Measurements from ENCODE around the gene ASTN1. TPM values are rescaled to one million over a fixed set of nuclear protein-coding genes. Genes with fewer than 3 reads are reported as not detected.

The ASTN1 gene
- total RNA-seq, 1 donor from 2014 or later: 3.7 TPM

- Histone ChIP-seq H3K27me3 (ENCODE audit: control insufficient read depth in 3 of 3, insufficient read depth in 3 of 3, low read length in 3 of 3) (peaks cover 27 to 34% (median 32%) of the 10 kb centered on the region in 3 donors), H3K4me1 (ENCODE audit: control insufficient read depth in 3 of 3, insufficient read depth in 3 of 3, low read length in 3 of 3) (peaks cover 0 to 4% (median 2%) of the 10 kb centered on the region in 3 donors), H3K9ac (ENCODE audit: low read depth in 1 of 3, low read length in 3 of 3) (no peak overlapping the region), H3K4me3 (ENCODE audit: low read length in 3 of 3) (no peak overlapping the region), H3K36me3 (ENCODE audit: control insufficient read depth in 3 of 3, insufficient read depth in 3 of 3, low read length in 3 of 3) (no peaks in the 10 kb centered on the region), H3K9me3 (ENCODE audit: control insufficient read depth in 3 of 3, low read length in 3 of 3) (no peaks in the 10 kb centered on the region), H3K27ac (ENCODE audit: low read depth, low read length) (no peak overlapping the region)
Observed at GRCh38 chr1:176899321-176899720, 265.2 kb downstream of the ASTN1 start.

DNA sequence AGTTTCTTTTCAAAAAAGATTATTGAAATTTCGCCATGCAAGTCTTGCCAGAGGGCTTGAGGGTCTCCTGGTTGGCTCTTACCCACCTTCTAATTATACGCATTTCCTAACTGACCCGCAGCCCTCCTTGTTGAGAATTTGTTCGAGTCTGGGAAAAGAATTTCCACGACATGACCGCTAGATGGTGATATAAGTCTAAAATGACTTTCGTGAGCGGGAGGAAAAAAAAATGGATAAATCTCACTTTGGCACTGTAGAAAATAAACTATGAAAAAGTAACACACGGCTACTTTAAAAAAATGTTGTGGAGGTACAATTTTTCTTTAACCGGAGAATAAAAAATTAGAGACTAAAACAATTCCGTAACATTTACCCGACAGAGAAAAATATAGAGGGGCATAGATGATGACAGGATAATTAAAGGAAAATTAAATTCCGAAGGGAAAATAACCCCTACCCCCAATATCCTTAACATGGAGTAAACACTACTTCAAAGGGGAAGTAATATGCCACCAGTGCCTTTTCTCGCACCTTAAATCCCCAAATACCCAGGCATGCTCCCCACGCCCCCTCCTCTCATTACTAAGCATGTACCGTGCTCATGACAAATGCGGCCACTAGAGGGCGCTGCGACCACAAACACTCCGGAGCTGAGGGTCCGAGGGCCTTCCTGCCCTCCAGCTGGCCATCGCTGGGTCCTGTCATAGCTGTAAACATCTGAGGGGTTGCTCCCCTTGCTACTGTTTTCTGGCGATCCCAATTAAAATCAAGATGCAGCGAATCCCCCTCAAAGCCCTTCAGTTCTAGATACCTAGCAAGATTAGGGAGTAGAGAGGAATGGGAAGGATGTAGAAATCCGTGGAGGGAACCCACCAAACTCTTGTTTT, 266.9 kb downstream of the ASTN1 start:
- no peak overlapping the region for H3K9ac ChIP-seq (ENCODE audit: low read depth in 1 of 3, low read length in 3 of 3)

GRCh38 chr1:176896216-176896615, 268.3 kb downstream of the ASTN1 start:
- Histone ChIP-seq H3K36me3 (ENCODE audit: control insufficient read depth in 3 of 3, insufficient read depth in 3 of 3, low read length in 3 of 3) (no peaks in the 10 kb centered on the region), H3K4me1 (ENCODE audit: control insufficient read depth in 3 of 3, insufficient read depth in 3 of 3, low read length in 3 of 3) (peaks cover 0 to 4% (median 2%) of the 10 kb centered on the region in 3 donors), H3K9me3 (ENCODE audit: control insufficient read depth in 3 of 3, low read length in 3 of 3) (no peaks in the 10 kb centered on the region), H3K27me3 (ENCODE audit: control insufficient read depth in 3 of 3, insufficient read depth in 3 of 3, low read length in 3 of 3) (peaks cover 7 to 21% (median 16%) of the 10 kb centered on the region in 3 donors), H3K27ac (ENCODE audit: low read depth, low read length) (no peak overlapping the region), H3K4me3 (ENCODE audit: low read length in 3 of 3) (no peak overlapping the region), H3K9ac (ENCODE audit: low read depth in 1 of 3, low read length in 3 of 3) (no peak overlapping the region)

More for the DNA sequence above, 266.9 kb downstream of the ASTN1 start:
- peaks cover 0 to 4% (median 2%) of the 10 kb centered on the region in 3 donors for H3K4me1 ChIP-seq (ENCODE audit: control insufficient read depth in 3 of 3, insufficient read depth in 3 of 3, low read length in 3 of 3)
- H3K27ac ChIP-seq (ENCODE audit: low read depth, low read length): no peak overlapping the region
- peaks cover 12 to 28% (median 25%) of the 10 kb centered on the region in 3 donors for H3K27me3 ChIP-seq (ENCODE audit: control insufficient read depth in 3 of 3, insufficient read depth in 3 of 3, low read length in 3 of 3)
- no peaks in the 10 kb centered on the region for H3K9me3 ChIP-seq (ENCODE audit: control insufficient read depth in 3 of 3, low read length in 3 of 3)
- H3K4me3 ChIP-seq (ENCODE audit: low read length in 3 of 3): peak overlapping the region in 2 of 3 donors; percentile 19 to 38
- H3K36me3 ChIP-seq (ENCODE audit: control insufficient read depth in 3 of 3, insufficient read depth in 3 of 3, low read length in 3 of 3): no peaks in the 10 kb centered on the region

DNA sequence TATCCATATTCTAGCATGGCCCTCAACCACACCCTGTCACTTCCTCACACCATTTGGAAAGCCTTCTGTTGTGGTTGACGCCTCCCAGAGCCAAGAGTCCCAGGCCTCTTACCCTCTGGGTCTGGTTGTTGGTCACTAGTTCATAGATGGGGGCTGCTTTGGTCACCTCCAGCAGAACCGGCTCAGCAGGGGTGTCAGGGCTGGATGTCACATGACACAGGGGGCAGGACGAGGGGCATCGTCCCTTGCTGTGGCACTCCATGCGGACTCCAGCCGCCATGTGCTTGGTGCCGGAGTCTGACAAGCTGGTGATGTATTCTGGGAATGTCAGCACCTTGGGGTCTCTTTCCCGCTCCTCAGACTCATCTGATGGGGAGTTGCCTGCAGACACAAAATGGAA, 270.1 kb downstream of the ASTN1 start:
- Histone ChIP-seq H3K4me3 (ENCODE audit: low read length in 3 of 3) (no peak overlapping the region), H3K9me3 (ENCODE audit: control insufficient read depth in 3 of 3, low read length in 3 of 3) (no peaks in the 10 kb centered on the region), H3K4me1 (ENCODE audit: control insufficient read depth in 3 of 3, insufficient read depth in 3 of 3, low read length in 3 of 3) (peaks cover 0 to 4% (median 2%) of the 10 kb centered on the region in 3 donors), H3K27ac (ENCODE audit: low read depth, low read length) (no peak overlapping the region), H3K36me3 (ENCODE audit: control insufficient read depth in 3 of 3, insufficient read depth in 3 of 3, low read length in 3 of 3) (no peaks in the 10 kb centered on the region), H3K27me3 (ENCODE audit: control insufficient read depth in 3 of 3, insufficient read depth in 3 of 3, low read length in 3 of 3) (peaks cover 4 to 12% (median 12%) of the 10 kb centered on the region in 3 donors), H3K9ac (ENCODE audit: low read depth in 1 of 3, low read length in 3 of 3) (no peak overlapping the region)

GRCh38 chr1:176893625-176894352, 270.7 kb downstream of the ASTN1 start:
- Histone ChIP-seq H3K36me3 (ENCODE audit: control insufficient read depth in 3 of 3, insufficient read depth in 3 of 3, low read length in 3 of 3) (no peaks in the 10 kb centered on the region), H3K27ac (ENCODE audit: low read depth, low read length) (no peak overlapping the region), H3K27me3 (ENCODE audit: control insufficient read depth in 3 of 3, insufficient read depth in 3 of 3, low read length in 3 of 3) (peaks cover 4 to 12% (median 12%) of the 10 kb centered on the region in 3 donors), H3K4me1 (ENCODE audit: control insufficient read depth in 3 of 3, insufficient read depth in 3 of 3, low read length in 3 of 3) (peaks cover 0 to 4% (median 2%) of the 10 kb centered on the region in 3 donors), H3K9me3 (ENCODE audit: control insufficient read depth in 3 of 3, low read length in 3 of 3) (no peaks in the 10 kb centered on the region), H3K4me3 (ENCODE audit: low read length in 3 of 3) (no peak overlapping the region), H3K9ac (ENCODE audit: low read depth in 1 of 3, low read length in 3 of 3) (no peak overlapping the region)

GRCh38 chr1:176888471-176889032, 276.0 kb downstream of the ASTN1 start:
- Histone ChIP-seq H3K27ac (ENCODE audit: low read depth, low read length) (no peak overlapping the region), H3K9ac (ENCODE audit: low read depth in 1 of 3, low read length in 3 of 3) (no peak overlapping the region), H3K36me3 (ENCODE audit: control insufficient read depth in 3 of 3, insufficient read depth in 3 of 3, low read length in 3 of 3) (no peaks in the 10 kb centered on the region), H3K9me3 (ENCODE audit: control insufficient read depth in 3 of 3, low read length in 3 of 3) (no peaks in the 10 kb centered on the region), H3K4me1 (ENCODE audit: control insufficient read depth in 3 of 3, insufficient read depth in 3 of 3, low read length in 3 of 3) (no peaks in the 10 kb centered on the region), H3K27me3 (ENCODE audit: control insufficient read depth in 3 of 3, insufficient read depth in 3 of 3, low read length in 3 of 3) (peaks cover 0 to 4% (median 2%) of the 10 kb centered on the region in 3 donors), H3K4me3 (ENCODE audit: low read length in 3 of 3) (no peak overlapping the region)

DNA sequence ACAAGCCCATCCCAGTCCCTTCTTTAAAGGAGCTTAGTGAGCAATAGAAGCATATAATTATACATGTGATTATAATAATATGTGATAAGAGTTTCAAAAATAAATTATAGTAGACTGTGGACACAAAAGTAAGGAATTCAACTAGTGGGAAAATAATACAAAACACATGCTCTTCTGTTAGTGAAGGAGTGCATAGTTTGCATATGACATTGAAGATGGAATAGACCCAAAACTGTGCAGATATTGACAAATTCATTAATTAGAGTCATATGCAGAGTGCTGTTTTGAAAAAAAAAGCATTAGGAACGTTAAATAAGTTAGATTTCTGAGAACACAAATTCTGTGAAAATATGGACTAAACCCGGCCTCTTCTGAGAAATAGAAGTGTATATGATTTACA, 278.8 kb downstream of the ASTN1 start:
- no peak overlapping the region for H3K27ac ChIP-seq (ENCODE audit: low read depth, low read length)
- H3K9ac ChIP-seq (ENCODE audit: low read depth in 1 of 3, low read length in 3 of 3): no peak overlapping the region
- no peaks in the 10 kb centered on the region for H3K9me3 ChIP-seq (ENCODE audit: control insufficient read depth in 3 of 3, low read length in 3 of 3)

DNA sequence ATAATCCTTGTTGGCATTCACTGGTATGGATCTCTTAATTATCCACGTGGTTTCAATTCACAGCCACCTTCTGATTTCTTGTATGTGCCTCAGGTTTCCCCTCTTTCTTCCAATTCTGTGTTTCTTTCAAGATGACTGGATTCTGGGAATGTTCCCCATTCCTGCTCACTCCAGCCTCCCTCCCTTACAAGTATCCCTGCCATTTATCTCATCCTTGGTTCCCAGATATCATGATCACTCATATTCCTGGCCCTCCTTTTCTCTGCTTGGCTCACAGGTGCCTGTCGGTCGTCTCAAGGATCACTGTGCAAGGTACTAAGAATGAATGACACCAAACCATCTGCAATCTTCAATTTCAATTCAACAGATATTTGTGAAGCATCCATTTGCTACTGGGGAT, 279.2 kb downstream of the ASTN1 start:
- H3K4me1 ChIP-seq (ENCODE audit: control insufficient read depth in 3 of 3, insufficient read depth in 3 of 3, low read length in 3 of 3): peaks cover 0 to 4% (median 0%) of the 10 kb centered on the region in 3 donors
- H3K9ac ChIP-seq (ENCODE audit: low read depth in 1 of 3, low read length in 3 of 3): no peak overlapping the region
- no peak overlapping the region for H3K4me3 ChIP-seq (ENCODE audit: low read length in 3 of 3)
- no peak overlapping the region for H3K27ac ChIP-seq (ENCODE audit: low read depth, low read length)
- H3K9me3 ChIP-seq (ENCODE audit: control insufficient read depth in 3 of 3, low read length in 3 of 3): no peaks in the 10 kb centered on the region
- no peaks in the 10 kb centered on the region for H3K27me3 ChIP-seq (ENCODE audit: control insufficient read depth in 3 of 3, insufficient read depth in 3 of 3, low read length in 3 of 3)
- H3K36me3 ChIP-seq (ENCODE audit: control insufficient read depth in 3 of 3, insufficient read depth in 3 of 3, low read length in 3 of 3): no peaks in the 10 kb centered on the region

More for the DNA sequence above, 278.8 kb downstream of the ASTN1 start:
- H3K4me1 ChIP-seq (ENCODE audit: control insufficient read depth in 3 of 3, insufficient read depth in 3 of 3, low read length in 3 of 3): peaks cover 0 to 2% (median 0%) of the 10 kb centered on the region in 3 donors
- H3K27me3 ChIP-seq (ENCODE audit: control insufficient read depth in 3 of 3, insufficient read depth in 3 of 3, low read length in 3 of 3): no peaks in the 10 kb centered on the region
- H3K4me3 ChIP-seq (ENCODE audit: low read length in 3 of 3): no peak overlapping the region
- no peaks in the 10 kb centered on the region for H3K36me3 ChIP-seq (ENCODE audit: control insufficient read depth in 3 of 3, insufficient read depth in 3 of 3, low read length in 3 of 3)

DNA sequence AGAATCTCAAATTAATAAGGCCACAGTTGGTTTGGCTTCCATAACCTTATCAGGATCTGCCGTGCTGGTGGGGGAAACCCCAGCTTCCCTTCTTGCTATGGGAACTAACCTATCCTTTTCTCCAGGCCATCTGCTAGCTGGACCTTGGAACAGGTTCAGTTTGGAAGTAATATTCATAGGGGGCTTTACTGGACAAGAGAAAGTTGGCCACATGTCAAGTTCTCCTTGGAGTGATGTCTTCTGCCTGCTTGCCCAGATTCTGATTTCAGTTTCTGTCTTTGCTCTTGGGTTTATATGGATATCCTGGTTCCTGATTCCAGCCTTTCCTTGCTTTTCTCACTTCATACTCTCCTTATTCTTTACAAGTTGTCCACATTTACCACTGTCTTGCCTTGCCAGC, 279.6 kb downstream of the ASTN1 start:
- Histone ChIP-seq H3K27ac (ENCODE audit: low read depth, low read length) (no peak overlapping the region), H3K4me1 (ENCODE audit: control insufficient read depth in 3 of 3, insufficient read depth in 3 of 3, low read length in 3 of 3) (peaks cover 0 to 4% (median 0%) of the 10 kb centered on the region in 3 donors), H3K4me3 (ENCODE audit: low read length in 3 of 3) (no peak overlapping the region), H3K9ac (ENCODE audit: low read depth in 1 of 3, low read length in 3 of 3) (no peak overlapping the region), H3K36me3 (ENCODE audit: control insufficient read depth in 3 of 3, insufficient read depth in 3 of 3, low read length in 3 of 3) (no peaks in the 10 kb centered on the region), H3K27me3 (ENCODE audit: control insufficient read depth in 3 of 3, insufficient read depth in 3 of 3, low read length in 3 of 3) (no peaks in the 10 kb centered on the region), H3K9me3 (ENCODE audit: control insufficient read depth in 3 of 3, low read length in 3 of 3) (no peaks in the 10 kb centered on the region)
